ENCODE data around the gene TOGARAM1. TPM values are rescaled to one million over a fixed set of nuclear protein-coding genes. Genes with fewer than 3 reads are reported as not detected.
"Not testable (repeated sequence)": the region's sequence is repeated elsewhere in the genome, so short reads cannot be mapped to it uniquely, and the experiment has no call there.

Gene TOGARAM1
- total RNA-seq, 1 experiment from 2014 or later = 7.7 TPM

GRCh38 chr14:45038865-45039264 is 76.9 kb downstream of the TOGARAM1 start:
- no peak for DNase-seq (ENCODE audit: low spot score)

DNA sequence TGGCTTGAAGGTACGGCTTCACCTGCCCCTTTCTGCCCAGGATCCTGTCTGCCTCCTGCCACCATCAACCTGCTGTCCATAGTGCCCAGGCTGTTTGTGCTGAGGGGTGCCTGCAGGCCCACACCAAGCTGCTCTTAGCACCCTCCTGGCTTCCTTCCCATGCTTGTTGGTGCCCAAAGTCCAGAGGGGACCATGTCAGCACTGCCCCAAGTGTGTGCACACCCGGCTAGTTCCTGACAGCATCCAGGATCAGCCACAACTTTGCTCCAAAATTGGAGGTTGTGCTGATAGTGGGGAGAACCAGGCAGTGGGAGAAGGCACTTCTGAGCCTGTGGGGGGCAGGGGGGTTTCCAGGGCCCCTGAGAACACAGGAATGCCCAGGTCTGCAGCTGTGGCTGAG is 77.4 kb downstream of the TOGARAM1 start:
- no peak for DNase-seq (ENCODE audit: low spot score)

DNA sequence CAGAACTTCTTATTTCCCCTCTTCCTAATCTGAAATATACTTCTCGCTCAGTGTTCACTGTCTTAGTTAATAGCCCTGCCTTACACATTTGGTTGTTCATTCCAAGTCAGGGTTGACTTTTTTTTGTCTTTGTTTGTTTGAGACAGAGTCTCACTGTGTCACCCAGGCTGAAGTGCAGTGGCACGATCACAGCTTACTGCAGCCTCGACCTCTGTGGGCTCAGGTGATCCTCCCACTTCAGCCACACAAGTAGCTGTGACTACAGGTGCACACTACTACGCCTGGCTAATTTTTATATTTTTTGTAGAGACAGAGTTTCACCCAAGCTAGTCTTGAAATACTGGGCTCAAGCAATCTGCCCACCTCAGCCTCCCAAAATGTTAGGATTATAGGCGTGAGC is 79.7 kb downstream of the TOGARAM1 start:
- no peak for DNase-seq (ENCODE audit: low spot score)

GRCh38 chr14:45044638-45045037 is 82.6 kb downstream of the TOGARAM1 start:
- no peak for DNase-seq (ENCODE audit: low spot score)

DNA sequence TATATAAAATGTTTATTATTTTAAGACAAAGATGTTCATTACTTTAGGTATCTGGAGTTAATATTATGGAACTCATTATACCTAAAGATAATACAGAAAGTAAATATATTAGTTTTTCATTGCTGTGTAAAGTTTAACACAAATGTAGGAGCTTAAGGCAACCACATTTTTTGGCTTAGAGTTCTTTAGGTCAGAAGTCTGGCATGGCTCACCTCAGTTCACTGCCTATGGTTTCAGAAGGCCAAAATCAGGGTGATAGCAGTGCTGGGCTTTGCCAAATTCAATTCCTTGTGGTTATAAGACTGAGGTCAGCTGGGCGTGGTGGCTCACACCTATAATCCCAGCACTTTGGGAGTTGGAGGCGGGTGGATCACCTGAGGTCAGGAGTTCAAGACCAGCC is 86.4 kb downstream of the TOGARAM1 start:
- DNase-seq (ENCODE audit: low spot score) = no peak

DNA sequence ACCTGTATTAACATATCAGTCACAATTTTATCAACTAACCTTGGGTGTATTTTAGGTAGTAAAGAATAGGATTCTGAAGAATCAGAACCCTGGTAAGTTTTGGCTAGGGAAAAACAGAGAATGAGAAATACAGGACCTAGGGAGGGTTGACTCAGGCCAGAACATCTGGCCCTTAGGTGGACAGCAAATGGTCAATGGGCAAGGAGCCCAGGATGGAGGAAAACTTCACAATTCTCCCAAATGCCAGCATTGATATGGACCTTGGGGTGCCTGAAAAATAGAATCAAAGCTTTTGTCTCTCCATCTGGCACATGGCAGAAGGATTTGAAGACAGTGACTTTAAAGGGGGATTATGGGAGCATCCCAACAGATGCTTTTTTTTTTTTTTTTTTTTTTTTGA is 89.2 kb downstream of the TOGARAM1 start:
- DNase-seq (ENCODE audit: low spot score) = no peak

GRCh38 chr14:45051896-45052295 is 89.9 kb downstream of the TOGARAM1 start:
- no peak for DNase-seq (ENCODE audit: low spot score)

DNA sequence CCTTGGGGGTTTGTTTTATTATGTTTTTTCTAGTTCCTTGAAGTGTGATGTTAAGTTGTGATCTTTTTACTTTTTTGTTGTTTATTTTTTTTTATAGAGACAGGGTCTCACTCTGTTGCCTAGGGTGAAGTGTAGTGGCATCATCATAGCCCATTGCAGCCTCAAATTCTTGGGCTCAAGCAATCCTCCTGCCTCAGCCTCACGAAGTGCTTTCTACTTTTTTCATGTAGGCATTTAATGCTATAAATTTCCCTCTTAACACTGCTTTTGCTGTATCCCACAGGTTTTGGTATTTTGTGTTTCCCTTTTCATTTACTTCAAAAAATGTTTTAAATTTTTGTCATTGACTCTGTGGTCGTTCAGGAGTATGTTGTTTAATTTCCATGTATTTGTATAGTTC is 95.4 kb downstream of the TOGARAM1 start:
- no peak for DNase-seq (ENCODE audit: low spot score)

GRCh38 chr14:45057881-45058364 is 95.9 kb downstream of the TOGARAM1 start:
- DNase-seq (ENCODE audit: low spot score) = no peak

DNA sequence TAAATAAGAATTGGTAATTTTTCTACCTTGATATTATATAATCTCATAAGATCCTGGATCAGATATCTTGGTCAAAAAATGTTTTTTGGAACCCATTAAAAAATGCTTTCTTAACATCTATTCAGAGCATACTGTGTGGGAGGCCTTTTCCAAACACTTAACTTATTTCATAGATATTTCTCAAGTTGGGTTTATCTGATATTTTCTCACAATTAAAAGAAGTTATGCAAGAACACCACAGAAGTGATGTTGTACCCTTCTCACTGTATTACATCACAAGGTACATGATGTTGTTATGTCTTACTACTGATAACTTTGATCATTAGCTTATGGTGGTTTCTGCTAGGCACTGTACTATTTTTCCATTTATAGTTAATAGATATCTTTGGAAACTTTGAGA is 98.6 kb downstream of the TOGARAM1 start:
- no peak for DNase-seq (ENCODE audit: low spot score)

- no peak for DNase-seq (ENCODE audit: low spot score)
Observed at GRCh38 chr14:45065540-45065939, 103.5 kb downstream of the TOGARAM1 start.

DNA sequence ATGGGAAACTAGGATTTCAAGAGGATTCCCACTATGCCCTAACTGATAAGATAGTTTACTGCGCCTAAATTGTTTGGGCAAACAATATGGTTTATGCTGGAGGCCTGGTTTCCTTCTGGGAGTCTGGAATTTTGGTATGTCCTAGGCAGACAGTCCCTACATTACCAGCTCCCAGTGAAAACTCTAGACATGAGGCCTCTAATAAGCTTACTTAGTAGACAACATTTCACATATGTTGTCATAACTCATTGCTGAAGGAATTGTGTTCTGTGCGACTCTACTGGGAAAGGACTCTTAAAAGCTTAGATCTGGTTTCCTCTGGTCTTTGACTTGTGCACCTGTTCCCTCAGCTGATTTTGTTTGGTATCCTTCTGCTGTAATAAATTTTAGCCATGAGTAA is 104.0 kb downstream of the TOGARAM1 start:
- DNase-seq (ENCODE audit: low spot score) = no peak

DNA sequence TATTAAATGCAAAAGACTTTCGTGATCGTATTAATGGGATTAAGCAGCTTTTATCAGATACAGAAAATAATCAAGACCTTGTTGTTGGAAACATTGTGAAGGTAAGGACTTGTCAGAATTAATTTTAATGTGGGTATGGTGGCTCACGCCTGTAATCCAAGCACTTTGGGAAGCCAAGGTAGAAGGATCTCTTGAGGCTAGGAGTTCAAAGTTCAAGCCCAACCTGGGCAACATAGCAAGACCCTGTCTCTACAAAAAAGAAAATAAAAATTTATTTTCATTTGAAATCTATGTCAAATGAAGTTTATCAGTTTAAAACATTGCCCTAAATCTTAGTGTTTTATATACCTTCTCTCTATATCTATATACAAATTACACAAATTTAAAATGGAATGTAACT is 104.7 kb downstream of the TOGARAM1 start:
- no peak for DNase-seq (ENCODE audit: low spot score)

- no peak for DNase-seq (ENCODE audit: low spot score)
Observed at GRCh38 chr14:45068396-45068795, 106.4 kb downstream of the TOGARAM1 start.

DNA sequence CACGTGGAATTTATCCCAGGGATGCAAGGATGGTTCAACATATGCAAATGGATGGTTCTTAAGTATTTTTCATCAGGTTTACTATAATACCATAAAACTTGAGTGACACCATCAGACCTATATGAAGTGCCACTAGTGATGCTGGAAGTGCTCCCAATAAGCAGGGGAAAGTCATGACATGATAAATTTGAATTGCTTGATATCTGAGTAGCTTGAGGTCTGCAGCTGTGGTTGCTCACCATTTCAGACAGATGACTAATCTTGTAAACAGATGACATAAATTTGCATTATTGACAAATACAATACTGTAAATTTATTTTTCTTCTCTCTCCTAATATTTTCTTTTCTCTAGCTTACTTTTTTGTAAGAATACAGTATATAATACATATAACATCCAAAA is 108.2 kb downstream of the TOGARAM1 start:
- DNase-seq (ENCODE audit: low spot score) = no peak

DNA sequence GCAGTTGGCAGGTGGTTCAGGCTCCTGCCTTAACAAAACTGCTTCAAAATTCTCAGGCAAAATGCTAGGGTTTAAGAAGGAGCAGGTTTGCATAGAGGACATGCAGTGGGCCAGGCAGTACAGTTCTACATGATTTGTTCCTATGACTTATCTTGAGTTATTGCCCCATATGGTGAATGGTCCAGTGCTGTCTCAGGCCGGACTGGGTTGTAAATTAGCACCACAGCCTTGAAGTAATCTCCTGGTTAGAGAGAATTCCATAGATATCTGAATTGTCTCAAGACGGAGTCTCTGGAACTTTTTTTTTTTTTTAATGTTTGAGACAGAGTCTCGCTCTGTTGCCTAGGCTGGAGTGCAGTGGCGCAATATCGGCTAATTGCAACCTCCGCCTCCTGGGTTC is 110.1 kb downstream of the TOGARAM1 start:
- DNase-seq (ENCODE audit: low spot score) = no peak

DNA sequence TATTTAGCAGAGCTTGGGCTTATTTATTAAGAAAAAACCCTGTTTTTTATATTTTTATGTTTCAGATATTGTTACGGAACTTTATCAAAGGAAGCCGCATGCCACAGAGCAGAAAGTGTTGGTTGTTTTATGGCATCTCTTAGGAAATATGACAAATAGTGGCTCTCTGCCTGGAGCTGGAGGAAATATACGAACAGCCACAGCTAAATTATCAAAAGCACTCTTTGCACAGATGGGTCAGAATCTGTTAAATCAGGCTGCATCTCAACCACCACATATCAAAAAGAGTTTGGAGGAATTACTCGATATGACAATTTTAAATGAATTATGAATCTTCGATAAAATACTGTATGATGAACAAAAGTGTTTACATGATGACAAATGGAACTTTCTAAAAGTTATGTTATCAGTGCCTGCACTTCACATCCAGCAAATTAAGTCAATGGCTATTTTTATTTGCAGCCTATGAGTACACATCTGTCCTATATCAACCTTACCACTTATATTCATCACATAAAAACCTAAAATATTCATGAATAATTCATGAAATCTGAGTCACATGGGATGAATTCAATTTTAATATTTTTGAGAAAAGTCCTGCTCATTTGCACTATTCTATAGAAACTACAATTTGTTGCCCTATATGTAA is 111.4 kb downstream of the TOGARAM1 start:
- no peak for DNase-seq (ENCODE audit: low spot score)

DNA sequence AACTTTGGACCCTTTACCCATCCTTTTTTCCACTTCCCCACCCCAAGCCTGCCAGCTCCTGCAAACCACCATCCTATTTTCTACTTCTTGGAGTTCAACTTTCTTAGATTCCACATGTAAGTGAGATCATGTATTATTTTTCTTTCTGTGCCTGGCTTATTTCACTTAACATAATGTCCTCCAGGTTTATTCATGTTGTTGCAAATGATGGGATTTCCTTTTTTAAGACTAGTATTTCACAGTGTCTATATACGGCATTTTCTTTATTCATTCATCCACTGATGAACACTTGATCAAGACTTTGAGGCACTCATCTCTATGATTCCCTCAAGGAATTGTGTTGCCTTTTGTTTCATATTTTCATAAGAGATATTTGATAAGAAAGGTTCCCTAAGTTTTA is 116.3 kb downstream of the TOGARAM1 start:
- DNase-seq (ENCODE audit: low spot score) = no peak

DNA sequence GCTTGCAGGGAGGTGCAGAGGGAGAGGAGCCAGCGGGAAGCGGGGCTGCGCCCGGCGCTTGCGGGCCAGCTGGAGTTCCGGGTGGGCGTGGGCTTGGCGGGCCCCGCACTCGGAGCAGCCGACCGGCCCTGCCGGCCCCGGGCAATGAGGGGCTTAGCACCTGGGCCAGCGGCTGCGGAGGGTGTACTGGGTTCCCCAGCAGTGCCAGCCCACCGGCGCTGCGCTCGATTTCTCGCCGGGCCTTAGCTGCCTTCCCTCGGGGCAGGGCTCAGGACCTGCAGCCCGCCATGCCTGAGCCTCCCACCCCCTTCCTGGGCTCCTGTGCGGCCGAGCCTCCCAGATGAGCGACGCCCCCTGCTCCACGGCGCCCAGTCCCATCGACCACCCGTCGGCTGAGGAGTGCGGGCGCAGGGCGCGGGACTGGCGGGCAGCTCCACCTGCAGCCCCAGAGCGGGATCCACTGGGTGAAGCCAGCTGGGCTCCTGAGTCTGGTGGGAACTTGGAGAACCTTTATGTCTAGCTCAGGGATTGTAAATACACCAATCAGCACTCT is 118.5 kb downstream of the TOGARAM1 start:
- DNase-seq (ENCODE audit: low spot score) = not testable (repeated sequence)

GRCh38 chr14:45081096-45081495 is 119.1 kb downstream of the TOGARAM1 start:
- DNase-seq (ENCODE audit: low spot score) = not testable (repeated sequence)

DNA sequence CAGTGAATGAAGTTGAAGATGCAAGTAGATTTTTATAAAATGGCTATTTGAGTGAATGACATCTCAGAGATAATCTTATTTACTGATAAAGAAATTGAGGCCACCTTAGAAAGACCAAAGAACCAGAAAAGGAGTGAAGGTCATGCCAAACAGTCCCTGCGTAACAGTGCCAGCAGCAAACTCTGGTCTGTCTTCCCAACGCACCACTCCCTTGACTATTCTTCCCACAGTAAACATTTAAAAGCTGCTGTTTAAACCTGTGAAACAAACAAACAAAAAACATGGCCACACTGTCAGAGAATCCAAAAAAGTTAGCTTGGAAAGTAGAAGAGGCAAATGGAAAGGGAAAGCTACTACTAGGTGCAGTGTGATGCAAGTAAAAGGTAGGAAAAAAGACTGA is 120.4 kb downstream of the TOGARAM1 start:
- no peak for DNase-seq (ENCODE audit: low spot score)

GRCh38 chr14:45083617-45083975 is 121.6 kb downstream of the TOGARAM1 start:
- DNase-seq (ENCODE audit: low spot score) = no peak

- peak; percentile 71 for DNase-seq (ENCODE audit: low spot score)
Observed at GRCh38 chr14:45083976-45084722, 122.2 kb downstream of the TOGARAM1 start, which contains the start of gene PRPF39. PRPF39 (plus strand) TSS chr14:45084116; CDS start chr14:45095240, 11,124 bp downstream.
